HEK293 (cell line): ENCODE data around the gene HNRNPA0.
A peak's percentile ranks its signal among the peaks of the same experiment; 100 is the strongest.

Experiments
- CTCF ChIA-PET: fragments of 350-600 bp; formaldehyde crosslinking; extraction: SDS; loops from one replicate; lab custom pipeline; 2021; ENCODE audit warnings: antibody characterized with exemption; lab: Yijun Ruan, JAX
- POLR2A ChIA-PET: fragments of 300-600 bp; formaldehyde crosslinking; extraction: SDS; loops from one replicate; lab custom pipeline; 2020; ENCODE audit warnings: antibody characterized with exemption, inconsistent platforms; lab: Yijun Ruan, JAX
- H3K27ac ChIP-seq: fragments of 200-500 bp; sonication (Bioruptor generic); 2 replicates; pipeline ENCODE4 v1.5.1; 2014; ENCODE audit warnings: low read depth, low read length, control low read depth, inconsistent platforms; ENCODE audit errors: extremely low read depth
- H3K36me3 ChIP-seq, 2 experiments: fragments of 200-500 bp in 1 of 2; sonication (Bioruptor generic) in 1 of 2; 1 replicate in 1 of 2; 2 replicates in 1 of 2; pipeline ENCODE4 v1.5.1; 2014 to 2017; ENCODE audit warnings: inconsistent platforms in 2 of 2, low read length in 2 of 2; ENCODE audit not compliant: control insufficient read depth in 2 of 2, insufficient read depth in 1 of 2
- H3K4me1 ChIP-seq: fragments of 200-500 bp; sonication (Bioruptor generic); 2 replicates; pipeline ENCODE4 v1.5.1; 2014; ENCODE audit warnings: mild to moderate bottlenecking, low read length, inconsistent platforms; ENCODE audit not compliant: control insufficient read depth, insufficient read depth
- H3K4me3 ChIP-seq: 2 replicates; pipeline ENCODE4 v1.5.1; 2011; ENCODE audit warnings: low read depth, mild to moderate bottlenecking, control low read depth, low read length, moderate library complexity
- H3K9me3 ChIP-seq: fragments of 200-500 bp; sonication (Bioruptor generic); 2 replicates; pipeline ENCODE4 v1.5.1; 2014; ENCODE audit warnings: low read depth, low read length, inconsistent platforms; ENCODE audit not compliant: control insufficient read depth, insufficient read depth
- EGR2 ChIP-seq: fragments of 450-650 bp; formaldehyde crosslinking; IDR thresholded peaks from 2 replicates; pipeline ENCODE4 v1.5.1; 2016; ENCODE audit warnings: low read depth, missing biosample characterization, missing genetic modification characterization
- HOXD13 ChIP-seq: sonication (generic); formaldehyde crosslinking; IDR thresholded peaks from 2 replicates; pipeline ENCODE4 v1.8.0; 2022; ENCODE audit warnings: missing genetic modification reagents, borderline replicate concordance
- KLF17 ChIP-seq: fragments of 450-650 bp; formaldehyde crosslinking; IDR thresholded peaks from 2 replicates; pipeline ENCODE4 v1.5.1; 2016; ENCODE audit warnings: missing biosample characterization, missing genetic modification characterization
- KLF8 ChIP-seq: fragments of 450-650 bp; formaldehyde crosslinking; IDR thresholded peaks from 2 replicates; pipeline ENCODE4 v1.5.1; 2016; ENCODE audit warnings: missing biosample characterization, missing genetic modification characterization
- PRDM6 ChIP-seq: fragments of 450-650 bp; formaldehyde crosslinking; IDR thresholded peaks from 2 replicates; pipeline ENCODE4 v1.5.1; 2017; ENCODE audit warnings: missing biosample characterization, missing genetic modification characterization
- ZBTB21 ChIP-seq: fragments of 450-650 bp; formaldehyde crosslinking; IDR thresholded peaks from 2 replicates; pipeline ENCODE4 v1.5.1; 2017; ENCODE audit warnings: missing biosample characterization, missing genetic modification characterization
- ZBTB7A ChIP-seq: fragments of 450-650 bp; formaldehyde crosslinking; IDR thresholded peaks from 2 replicates; pipeline ENCODE4 v1.5.1; 2016; ENCODE audit warnings: low read depth, missing biosample characterization, missing genetic modification characterization
- ZFP69B ChIP-seq: fragments of 450-650 bp; formaldehyde crosslinking; IDR thresholded peaks from 2 replicates; pipeline ENCODE4 v1.5.1; 2016; ENCODE audit warnings: missing biosample characterization, missing genetic modification characterization
- ZNF121 ChIP-seq: fragments of 450-650 bp; formaldehyde crosslinking; IDR thresholded peaks from 2 replicates; pipeline ENCODE4 v1.5.1; 2016; ENCODE audit warnings: missing biosample characterization, missing genetic modification characterization
- ZNF140 ChIP-seq: fragments of 450-650 bp; formaldehyde crosslinking; IDR thresholded peaks from 2 replicates; pipeline ENCODE4 v1.5.1; 2016; ENCODE audit warnings: missing biosample characterization, missing genetic modification characterization
- ZNF169 ChIP-seq: fragments of 450-650 bp; formaldehyde crosslinking; IDR thresholded peaks from 2 replicates; pipeline ENCODE4 v1.5.1; 2016; ENCODE audit warnings: missing biosample characterization, missing genetic modification characterization
- ZNF223 ChIP-seq: fragments of 450-650 bp; formaldehyde crosslinking; IDR thresholded peaks from 2 replicates; pipeline ENCODE4 v1.5.1; 2016; ENCODE audit warnings: missing biosample characterization, missing genetic modification characterization
- ZNF239 ChIP-seq: fragments of 450-650 bp; formaldehyde crosslinking; IDR thresholded peaks from 2 replicates; pipeline ENCODE4 v1.5.1; 2016; ENCODE audit warnings: missing biosample characterization, missing genetic modification characterization
- ZNF248 ChIP-seq: fragments of 450-650 bp; formaldehyde crosslinking; IDR thresholded peaks from 2 replicates; pipeline ENCODE4 v1.5.1; 2017; ENCODE audit warnings: missing biosample characterization, missing genetic modification characterization
- ZNF280D ChIP-seq: fragments of 450-650 bp; formaldehyde crosslinking; IDR thresholded peaks from 2 replicates; pipeline ENCODE4 v1.5.1; 2016; ENCODE audit warnings: missing biosample characterization, missing genetic modification characterization
- ZNF302 ChIP-seq: fragments of 450-650 bp; formaldehyde crosslinking; IDR thresholded peaks from 2 replicates; pipeline ENCODE4 v1.5.1; 2016; ENCODE audit warnings: missing biosample characterization, missing genetic modification characterization, low read depth
- ZNF335 ChIP-seq: fragments of 450-650 bp; formaldehyde crosslinking; conservative IDR thresholded peaks from 2 replicates; pipeline ENCODE4 v1.5.1; 2016; ENCODE audit warnings: missing biosample characterization, missing genetic modification characterization
- ZNF521 ChIP-seq: fragments of 450-650 bp; formaldehyde crosslinking; IDR thresholded peaks from 2 replicates; pipeline ENCODE4 v1.5.1; 2017; ENCODE audit warnings: missing biosample characterization, mild to moderate bottlenecking, missing genetic modification characterization
- ZNF529 ChIP-seq: fragments of 450-650 bp; formaldehyde crosslinking; IDR thresholded peaks from 2 replicates; pipeline ENCODE4 v1.5.1; 2017; ENCODE audit warnings: missing genetic modification characterization, missing biosample characterization; ENCODE audit not compliant: insufficient replicate concordance
- ZNF585B ChIP-seq: fragments of 450-650 bp; formaldehyde crosslinking; IDR thresholded peaks from 2 replicates; pipeline ENCODE4 v1.5.1; 2016; ENCODE audit warnings: missing biosample characterization, missing genetic modification characterization
- ZNF624 ChIP-seq: fragments of 450-650 bp; formaldehyde crosslinking; IDR thresholded peaks from 2 replicates; pipeline ENCODE4 v1.5.1; 2017; ENCODE audit warnings: missing biosample characterization, missing genetic modification characterization
- ZNF629 ChIP-seq: fragments of 450-650 bp; formaldehyde crosslinking; IDR thresholded peaks from 2 replicates; pipeline ENCODE4 v1.5.1; 2017; ENCODE audit warnings: missing biosample characterization, missing genetic modification characterization
- ZNF76 ChIP-seq: fragments of 450-650 bp; formaldehyde crosslinking; IDR thresholded peaks from 2 replicates; pipeline ENCODE4; 2016; ENCODE audit warnings: low read depth, missing biosample characterization, missing genetic modification characterization, borderline replicate concordance
- ZNF777 ChIP-seq: fragments of 450-650 bp; formaldehyde crosslinking; IDR thresholded peaks from 2 replicates; pipeline ENCODE4 v1.5.1; 2017; ENCODE audit warnings: missing biosample characterization, missing genetic modification characterization, borderline replicate concordance
- ZSCAN30 ChIP-seq: fragments of 450-650 bp; IDR thresholded peaks from 2 replicates; pipeline ENCODE4 v1.5.1; 2018; ENCODE audit warnings: missing biosample characterization, mild to moderate bottlenecking, missing genetic modification characterization, moderate library complexity
- ZSCAN4 ChIP-seq: fragments of 450-650 bp; formaldehyde crosslinking; IDR thresholded peaks from 2 replicates; pipeline ENCODE4 v1.5.1; 2017; ENCODE audit warnings: missing biosample characterization, missing genetic modification characterization
- TF ChIP-seq, protein P1 (sequence below): fragments of 450-650 bp; formaldehyde crosslinking; IDR thresholded peaks from 2 replicates; pipeline ENCODE4 v1.5.1; 2017; ENCODE audit warnings: missing biosample characterization, missing genetic modification characterization

Gene HNRNPA0

DNA sequence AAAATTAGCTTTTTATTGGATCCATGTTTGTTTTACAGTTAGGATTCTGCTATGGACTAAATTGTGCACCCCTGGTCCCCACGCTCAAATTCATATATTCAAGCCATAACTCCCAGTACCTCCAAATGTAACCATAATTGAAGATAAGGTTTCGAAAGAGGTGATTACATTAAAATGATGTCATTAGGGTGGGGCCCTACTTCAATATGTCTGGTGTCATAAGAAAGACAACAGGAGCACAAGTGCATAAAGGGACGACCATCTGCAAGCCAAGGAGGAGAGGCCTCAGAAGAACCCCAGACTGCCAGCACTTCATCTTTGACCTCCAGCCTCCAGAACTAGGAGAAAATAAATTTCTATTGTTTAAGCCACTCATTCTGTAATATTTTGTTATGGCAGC is 7.4 kb upstream of the HNRNPA0 start (continued):
- peak; percentile 26; the same call in 1 of the 2 replicates for TF ChIP-seq KLF17 (tag by site-specific recombination)
- TF ChIP-seq ZBTB7A, result no peak
- no peak for TF ChIP-seq ZNF76
- TF ChIP-seq HOXD13, result no peak
- TF ChIP-seq ZFP69B (tag by site-specific recombination), result peak; percentile 73
- no peak for TF ChIP-seq ZNF239 (tag by site-specific recombination)
- no peak for TF ChIP-seq ZNF585B
- no peak for TF ChIP-seq ZNF280D (tag by site-specific recombination)
- TF ChIP-seq, all 188 proteins: peak for 9

DNA sequence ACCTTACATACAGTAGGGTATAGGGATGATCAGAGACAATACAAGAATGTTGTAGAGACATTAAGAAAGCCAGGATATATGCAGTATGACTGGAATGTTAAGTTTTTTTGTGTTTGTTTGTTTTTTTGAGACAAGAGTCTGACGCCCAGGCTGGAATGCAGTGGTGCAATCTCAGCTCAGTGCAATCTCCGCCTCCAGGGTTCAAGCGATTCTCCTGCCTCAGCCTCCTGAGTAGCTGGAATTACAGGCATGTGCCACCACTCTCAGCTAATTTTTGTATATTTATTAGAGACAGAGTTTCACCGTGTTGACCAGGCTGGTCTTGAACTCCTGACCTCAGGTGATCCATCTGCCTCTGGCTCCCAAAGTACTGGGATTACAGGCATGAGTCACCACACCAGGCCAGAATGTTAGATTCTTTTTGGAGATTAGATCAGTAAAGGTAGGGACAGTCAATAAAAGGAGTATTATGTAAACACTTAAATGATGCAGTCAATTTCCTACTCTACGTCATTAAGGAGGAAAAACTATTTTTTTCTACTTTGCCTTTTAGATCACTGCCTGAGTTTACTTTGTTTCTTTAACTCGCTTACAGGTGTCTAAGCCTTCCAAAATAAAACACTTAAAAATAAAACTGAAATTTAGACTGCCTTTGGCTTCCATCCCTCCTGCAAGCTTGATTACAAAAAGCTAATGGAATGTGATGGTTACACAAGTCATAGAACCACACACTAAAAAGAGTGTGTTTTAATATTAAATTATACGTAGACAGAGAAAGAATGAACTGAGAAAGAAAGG is 6.8 kb upstream of the HNRNPA0 start:
- H3K36me3 ChIP-seq, result no peaks in the 10 kb centered on the region
- ChIA-PET CTCF (interaction anchor here (0.6 to 3.1 kb wide), 6 partner anchors 13 to 617 kb away, joined by 3 to 22 read pairs (median 3); no protein-coding TSS in a partner anchor), POLR2A (no interaction called here)
- no peaks in the 10 kb centered on the region for H3K9me3 ChIP-seq
- H3K4me1 ChIP-seq, result no peaks in the 10 kb centered on the region
- no peak overlapping the region for H3K4me3 ChIP-seq
- H3K27ac ChIP-seq, result no peak overlapping the region
- TF ChIP-seq PRDM6 (tag by site-specific recombination) (peak; percentile 82), HOXD13 (no peak), KLF8 (tag by site-specific recombination) (0 out of 2 replicates have a peak, but pooled peaks have one; percentile 41), EGR2 (tag by site-specific recombination) (no peak), ZNF335 (tag by site-specific recombination) (peak; percentile 30; the same call in 1 of the 2 replicates), ZNF302 (tag by site-specific recombination) (no peak), ZNF169 (tag by site-specific recombination) (no peak), ZSCAN30 (tag by site-specific recombination) (no peak), ZNF629 (tag by site-specific recombination) (peak; percentile 83), KLF17 (tag by site-specific recombination) (peak; percentile 89), ZNF521 (tag by site-specific recombination) (no peak), ZNF223 (tag by site-specific recombination) (no peak), ZNF777 (tag by site-specific recombination) (no peak), ZSCAN4 (no peak), ZNF140 (tag by site-specific recombination) (no peak), ZBTB21 (tag by site-specific recombination) (no peak), ZNF624 (tag by site-specific recombination) (no peak), ZNF121 (tag by site-specific recombination) (no peak), ZNF248 (tag by site-specific recombination) (no peak), ZNF529 (peak; percentile 6)
- TF ChIP-seq, protein P1, sequence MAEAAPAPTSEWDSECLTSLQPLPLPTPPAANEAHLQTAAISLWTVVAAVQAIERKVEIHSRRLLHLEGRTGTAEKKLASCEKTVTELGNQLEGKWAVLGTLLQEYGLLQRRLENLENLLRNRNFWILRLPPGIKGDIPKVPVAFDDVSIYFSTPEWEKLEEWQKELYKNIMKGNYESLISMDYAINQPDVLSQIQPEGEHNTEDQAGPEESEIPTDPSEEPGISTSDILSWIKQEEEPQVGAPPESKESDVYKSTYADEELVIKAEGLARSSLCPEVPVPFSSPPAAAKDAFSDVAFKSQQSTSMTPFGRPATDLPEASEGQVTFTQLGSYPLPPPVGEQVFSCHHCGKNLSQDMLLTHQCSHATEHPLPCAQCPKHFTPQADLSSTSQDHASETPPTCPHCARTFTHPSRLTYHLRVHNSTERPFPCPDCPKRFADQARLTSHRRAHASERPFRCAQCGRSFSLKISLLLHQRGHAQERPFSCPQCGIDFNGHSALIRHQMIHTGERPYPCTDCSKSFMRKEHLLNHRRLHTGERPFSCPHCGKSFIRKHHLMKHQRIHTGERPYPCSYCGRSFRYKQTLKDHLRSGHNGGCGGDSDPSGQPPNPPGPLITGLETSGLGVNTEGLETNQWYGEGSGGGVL (tag by site-specific recombination), result peak; percentile 26
